WERI-Rb-1 (cell line): ENCODE data around the gene MAGI1.

ENCODE experiments used
- DNase-seq: peaks from one replicate; pipeline ENCODE4 v3.0.0-alpha.2; 2020
- H3K27ac ChIP-seq: fragments of 250-450 bp; sonication (Bioruptor Pico); 2 replicates; pipeline ENCODE4 v1.5.1; 2020; ENCODE audit warnings: mild to moderate bottlenecking, moderate library complexity
- H3K27me3 ChIP-seq: fragments of 250-450 bp; sonication (Bioruptor Pico); 2 replicates; pipeline ENCODE4 v1.5.1; 2021; ENCODE audit warnings: mild to moderate bottlenecking, low read depth, moderate library complexity; ENCODE audit not compliant: insufficient read depth, severe bottlenecking
- H3K36me3 ChIP-seq: fragments of 250-450 bp; sonication (Bioruptor Pico); 2 replicates; pipeline ENCODE4 v1.5.1; 2020; ENCODE audit warnings: mild to moderate bottlenecking, moderate library complexity
- H3K4me3 ChIP-seq: 2 replicates; pipeline ENCODE4 v1.5.1; 2011; ENCODE audit warnings: low read depth, mild to moderate bottlenecking, control low read depth, low read length
- H3K9me3 ChIP-seq: fragments of 250-450 bp; sonication (Bioruptor Pico); 2 replicates; pipeline ENCODE4 v1.5.1; 2021; ENCODE audit warnings: mild to moderate bottlenecking, moderate library complexity; ENCODE audit not compliant: severe bottlenecking
- TF ChIP-seq, protein P1 (sequence below): IDR thresholded peaks from 2 replicates; pipeline ENCODE4 v1.5.1; 2011; ENCODE audit warnings: low read depth, mild to moderate bottlenecking, control low read depth, inconsistent platforms, low read length

Gene MAGI1

DNA sequence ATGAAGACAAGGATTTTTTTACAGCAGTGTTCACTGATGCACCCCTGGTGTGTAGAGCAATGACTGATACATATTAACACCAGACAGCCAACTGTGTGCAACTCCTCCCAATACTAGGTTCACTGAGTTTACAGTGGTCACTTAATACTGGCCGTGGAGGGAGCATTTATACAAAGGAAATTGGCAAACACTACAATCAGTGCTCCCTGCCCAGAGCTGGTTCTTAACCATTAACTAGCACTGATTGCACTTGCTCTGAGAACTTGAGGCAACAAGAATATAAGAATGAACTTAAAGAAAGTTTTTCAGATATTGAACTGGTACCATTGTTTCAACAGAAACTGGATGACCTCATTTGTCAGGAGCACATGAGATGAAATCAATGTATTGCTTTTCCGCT, 110.6 kb downstream of the MAGI1 start:
- Histone ChIP-seq H3K27me3 (no peaks in the 10 kb centered on the region), H3K4me3 (no peak overlapping the region), H3K27ac (no peak overlapping the region), H3K36me3 (no peaks in the 10 kb centered on the region), H3K9me3 (no peaks in the 10 kb centered on the region)
- TF ChIP-seq, protein P1, sequence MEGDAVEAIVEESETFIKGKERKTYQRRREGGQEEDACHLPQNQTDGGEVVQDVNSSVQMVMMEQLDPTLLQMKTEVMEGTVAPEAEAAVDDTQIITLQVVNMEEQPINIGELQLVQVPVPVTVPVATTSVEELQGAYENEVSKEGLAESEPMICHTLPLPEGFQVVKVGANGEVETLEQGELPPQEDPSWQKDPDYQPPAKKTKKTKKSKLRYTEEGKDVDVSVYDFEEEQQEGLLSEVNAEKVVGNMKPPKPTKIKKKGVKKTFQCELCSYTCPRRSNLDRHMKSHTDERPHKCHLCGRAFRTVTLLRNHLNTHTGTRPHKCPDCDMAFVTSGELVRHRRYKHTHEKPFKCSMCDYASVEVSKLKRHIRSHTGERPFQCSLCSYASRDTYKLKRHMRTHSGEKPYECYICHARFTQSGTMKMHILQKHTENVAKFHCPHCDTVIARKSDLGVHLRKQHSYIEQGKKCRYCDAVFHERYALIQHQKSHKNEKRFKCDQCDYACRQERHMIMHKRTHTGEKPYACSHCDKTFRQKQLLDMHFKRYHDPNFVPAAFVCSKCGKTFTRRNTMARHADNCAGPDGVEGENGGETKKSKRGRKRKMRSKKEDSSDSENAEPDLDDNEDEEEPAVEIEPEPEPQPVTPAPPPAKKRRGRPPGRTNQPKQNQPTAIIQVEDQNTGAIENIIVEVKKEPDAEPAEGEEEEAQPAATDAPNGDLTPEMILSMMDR: no peak
- DNase-seq: no peak

DNA sequence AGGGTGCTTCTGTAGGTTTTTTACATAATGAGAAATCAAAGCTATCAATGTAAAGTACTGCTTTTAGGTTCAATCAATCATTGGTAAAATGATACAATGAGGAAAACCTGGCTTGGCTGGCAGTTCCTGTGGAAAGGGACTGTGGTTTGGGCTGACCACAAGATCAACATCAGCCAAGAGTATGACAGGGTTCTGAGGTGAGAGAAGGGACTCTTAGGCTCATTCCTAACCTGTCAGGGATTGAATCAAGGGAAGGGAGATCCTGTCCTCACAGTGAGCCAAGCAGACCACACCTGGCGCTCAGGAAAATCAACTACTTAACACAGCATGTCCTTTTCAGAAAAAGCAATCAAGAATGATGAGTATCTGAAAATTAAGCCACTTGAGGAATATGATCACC, 111.1 kb downstream of the MAGI1 start:
- no peak overlapping the region for H3K27ac ChIP-seq
- DNase-seq: no peak
- no peaks in the 10 kb centered on the region for H3K36me3 ChIP-seq
- no peaks in the 10 kb centered on the region for H3K27me3 ChIP-seq
- TF ChIP-seq, protein P1: no peak
- no peak overlapping the region for H3K4me3 ChIP-seq
- no peaks in the 10 kb centered on the region for H3K9me3 ChIP-seq

DNA sequence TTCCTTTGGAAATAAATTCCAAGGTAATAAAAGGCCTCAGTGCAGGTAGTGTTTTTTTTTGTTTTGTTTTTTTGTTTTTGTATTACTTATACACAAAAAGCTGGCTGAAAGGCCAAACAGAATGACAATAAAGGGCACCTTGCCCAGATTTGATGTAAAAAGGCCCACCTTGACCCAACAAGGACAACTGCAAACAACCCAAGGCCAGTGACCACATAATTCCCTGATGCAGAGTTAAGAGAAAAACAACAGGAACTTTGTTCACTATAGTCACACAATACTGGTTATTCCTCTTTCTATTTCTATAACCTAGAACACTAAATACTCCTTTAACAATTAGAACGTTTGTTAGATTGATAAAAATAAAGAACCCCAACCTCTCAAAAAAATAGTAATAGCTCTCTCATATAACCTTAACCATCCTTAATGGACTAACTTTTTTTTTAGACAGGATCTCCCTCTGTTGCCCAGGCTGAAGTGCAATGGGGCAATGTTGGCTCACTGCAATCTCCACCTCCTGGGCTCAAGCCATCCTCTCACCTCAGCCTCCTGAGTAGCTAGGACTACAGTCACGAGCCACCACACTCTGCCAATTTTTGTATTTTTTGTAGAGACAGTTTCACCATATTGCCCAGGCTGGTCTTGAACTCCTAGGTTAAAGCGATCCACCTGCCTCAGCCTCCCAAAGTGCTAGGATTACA, 113.3 kb downstream of the MAGI1 start:
- no peak for DNase-seq
- TF ChIP-seq, protein P1: no peak
- Histone ChIP-seq H3K9me3 (no peaks in the 10 kb centered on the region), H3K4me3 (no peak overlapping the region), H3K36me3 (no peaks in the 10 kb centered on the region), H3K27me3 (no peaks in the 10 kb centered on the region), H3K27ac (no peak overlapping the region)

DNA sequence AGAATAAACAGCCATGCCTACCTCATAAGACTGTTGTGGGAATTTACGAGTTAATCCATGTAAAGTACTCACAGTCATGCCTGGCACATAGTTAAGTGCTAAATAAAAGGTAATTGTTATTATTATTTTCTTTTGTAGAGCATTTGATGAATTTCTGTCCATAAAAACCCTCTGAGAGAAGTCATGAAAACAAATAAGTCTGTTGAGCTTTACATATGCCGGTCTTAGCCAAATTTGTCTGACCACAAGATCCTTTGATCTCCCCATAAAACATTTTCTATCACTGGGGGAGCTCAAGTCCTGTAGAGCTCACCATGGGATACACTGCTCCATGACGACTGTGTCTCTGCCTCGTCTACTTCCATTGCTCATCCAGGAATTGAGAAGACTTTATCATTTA, 114.0 kb downstream of the MAGI1 start:
- no peaks in the 10 kb centered on the region for H3K36me3 ChIP-seq
- TF ChIP-seq, protein P1: no peak
- no peak overlapping the region for H3K27ac ChIP-seq
- no peaks in the 10 kb centered on the region for H3K27me3 ChIP-seq
- H3K9me3 ChIP-seq: no peaks in the 10 kb centered on the region
- no peak for DNase-seq
- H3K4me3 ChIP-seq: no peak overlapping the region

DNA sequence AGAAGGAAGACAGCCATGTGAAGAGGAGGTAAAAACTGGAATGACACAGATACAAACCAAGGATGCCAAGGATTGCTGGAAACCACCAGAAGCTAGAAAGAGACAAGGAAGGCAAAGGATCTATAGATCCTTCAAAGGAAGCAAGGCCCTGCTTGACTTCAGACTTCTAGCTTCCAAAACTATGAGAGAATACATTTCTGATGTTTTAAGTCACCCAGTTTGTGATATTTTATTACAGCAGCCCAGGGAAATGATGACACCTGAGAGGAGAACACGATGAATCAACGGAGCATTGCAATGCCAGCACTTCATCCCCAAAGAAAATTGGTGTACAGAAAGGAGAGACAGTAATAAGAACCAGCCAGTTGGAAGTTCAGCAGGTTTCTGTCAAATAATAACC, 116.3 kb downstream of the MAGI1 start:
- no peak for DNase-seq
- H3K9me3 ChIP-seq: no peaks in the 10 kb centered on the region
- H3K27me3 ChIP-seq: no peaks in the 10 kb centered on the region
- TF ChIP-seq, protein P1: no peak
- H3K27ac ChIP-seq: no peak overlapping the region
- no peaks in the 10 kb centered on the region for H3K36me3 ChIP-seq
- no peak overlapping the region for H3K4me3 ChIP-seq

DNA sequence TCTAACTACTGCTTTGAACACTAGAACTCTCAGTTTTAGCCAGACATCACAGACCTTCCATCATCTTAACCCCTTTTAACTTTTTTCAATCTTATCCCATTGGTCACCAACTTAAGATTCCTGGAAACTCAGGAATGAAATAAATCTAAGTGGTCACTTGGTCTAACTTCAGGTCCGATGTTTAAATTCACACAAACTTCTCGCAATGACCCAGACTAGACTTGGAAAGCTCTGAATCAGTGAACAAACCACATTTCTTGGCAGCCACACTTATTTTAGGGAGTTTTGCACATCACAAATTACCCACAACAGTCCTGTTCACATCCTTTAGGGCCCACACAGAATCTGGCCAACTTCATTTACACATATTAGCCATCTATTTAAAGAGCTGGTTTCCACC, 118.9 kb downstream of the MAGI1 start:
- TF ChIP-seq, protein P1: no peak
- Histone ChIP-seq H3K4me3 (no peak overlapping the region), H3K36me3 (no peaks in the 10 kb centered on the region), H3K27me3 (no peaks in the 10 kb centered on the region), H3K27ac (no peak overlapping the region), H3K9me3 (no peaks in the 10 kb centered on the region)
- no peak for DNase-seq
